ENCODE data around the gene PGRMC2.

The PGRMC2 gene

GRCh38 chr4:128287141-128287870 lies at the start of gene PGRMC2:
Gene PGRMC2 (minus strand): TSS chr4:128287813. CDS start chr4:128287790, 23 bp downstream.
- DNase-seq = no peak

GRCh38 chr4:128335541-128335940 lies 47.9 kb upstream of the PGRMC2 start:
- no peak for DNase-seq

GRCh38 chr4:128334256-128334655 lies 46.6 kb upstream of the PGRMC2 start:
- DNase-seq = no peak

GRCh38 chr4:128333309-128334018 lies 45.9 kb upstream of the PGRMC2 start:
- DNase-seq = no peak

DNA sequence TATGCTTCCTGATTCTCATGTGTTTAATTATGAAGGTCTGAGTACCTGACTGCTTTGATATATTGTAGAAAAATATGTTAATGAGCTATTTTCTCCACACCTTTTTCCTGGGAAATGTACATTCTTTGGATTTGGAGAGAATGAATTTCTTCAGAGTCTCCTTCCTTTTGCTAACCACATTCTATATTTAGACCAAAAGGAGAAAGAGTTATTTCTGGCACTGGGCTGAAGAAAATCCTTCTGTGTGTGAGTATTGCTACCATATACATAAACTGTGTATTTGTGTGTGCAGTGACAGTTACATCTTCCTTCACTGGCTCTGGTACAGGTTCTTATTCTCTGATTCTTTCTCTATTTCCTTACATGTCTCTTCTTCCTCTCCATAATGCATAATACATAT lies 44.5 kb upstream of the PGRMC2 start:
- DNase-seq = no peak

DNA sequence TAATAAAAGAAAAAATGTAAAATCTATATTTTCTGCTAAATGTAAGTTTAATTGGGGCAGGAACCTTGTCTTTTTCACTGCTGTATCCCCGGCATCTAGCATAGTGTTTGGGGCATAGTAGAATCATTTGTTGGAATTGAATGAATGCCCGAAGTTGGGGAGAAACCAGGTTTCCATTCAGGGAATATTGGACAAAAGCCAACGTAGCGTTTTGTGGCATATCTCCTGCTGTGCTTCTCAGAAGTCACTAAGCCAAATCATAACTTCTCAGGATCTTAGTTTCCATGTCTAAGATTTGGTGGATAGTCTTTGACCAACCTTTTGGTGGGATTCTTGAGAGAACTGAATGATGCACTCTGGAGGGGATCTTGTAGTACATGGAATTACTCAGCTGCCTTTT lies 42.0 kb upstream of the PGRMC2 start:
- no peak for DNase-seq

DNA sequence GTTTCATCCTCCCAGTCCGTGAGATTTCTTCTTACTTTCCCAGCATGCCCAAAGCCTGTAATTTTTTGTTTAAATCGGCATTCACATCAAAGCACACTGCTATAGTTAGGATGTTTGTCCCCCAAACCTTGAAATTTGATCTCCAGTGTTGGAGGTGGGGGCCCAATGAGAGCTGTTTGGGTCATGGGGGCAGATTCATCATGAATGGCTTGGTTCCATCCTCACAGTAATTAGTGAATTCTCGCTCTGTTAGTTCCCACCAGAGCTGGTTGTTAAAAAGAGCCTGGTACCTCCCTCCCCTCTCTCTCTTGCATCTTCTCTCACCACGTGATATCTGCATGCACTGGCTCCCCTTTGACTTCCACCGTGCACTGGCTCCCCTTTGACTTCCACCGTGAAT lies 40.5 kb upstream of the PGRMC2 start:
- DNase-seq = no peak

- no peak for DNase-seq
These were observed 35.8 kb upstream of the PGRMC2 start for GRCh38 chr4:128323401-128323800.

- no peak for DNase-seq
These were observed 35.4 kb upstream of the PGRMC2 start for GRCh38 chr4:128322986-128323385.

DNA sequence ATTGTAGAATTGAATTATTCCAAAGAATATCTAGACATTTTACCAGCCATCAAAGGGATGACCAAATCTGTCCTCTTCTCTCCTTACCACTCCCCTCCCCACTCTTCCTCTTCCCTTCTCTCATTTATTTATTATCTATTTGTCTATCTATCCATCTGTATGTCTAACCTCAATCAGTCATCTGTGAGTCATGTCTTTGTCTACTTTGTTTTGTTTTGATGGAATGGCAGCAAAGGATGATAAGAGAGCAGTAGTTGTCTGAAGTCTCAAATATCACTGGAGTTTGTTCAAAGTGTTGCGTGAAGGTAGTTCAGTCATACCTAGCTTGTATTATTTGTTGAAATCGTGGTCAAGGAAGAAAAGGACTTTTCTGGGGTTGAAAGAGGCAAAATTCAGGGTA lies 34.7 kb upstream of the PGRMC2 start:
- no peak for DNase-seq

DNA sequence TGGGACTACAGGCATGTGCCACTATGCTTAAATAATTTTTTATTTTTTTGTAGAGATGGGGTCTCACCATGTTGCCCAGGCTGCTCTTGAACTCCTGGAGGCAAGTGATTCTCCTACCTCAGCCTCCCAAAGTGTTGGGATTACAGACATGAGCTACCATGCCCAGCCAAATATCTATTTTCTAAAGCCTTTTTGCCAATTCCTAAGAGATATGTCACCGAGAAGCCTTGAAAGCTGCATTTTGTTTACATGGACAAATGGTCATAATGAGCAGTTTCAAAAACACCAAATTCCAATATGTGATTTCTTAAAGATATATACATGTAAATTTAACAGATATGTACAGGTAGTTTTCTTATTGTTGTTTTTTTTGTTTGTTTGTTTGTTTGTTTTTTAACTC lies 33.0 kb upstream of the PGRMC2 start:
- DNase-seq = no peak

GRCh38 chr4:128315756-128316520 lies 28.3 kb upstream of the PGRMC2 start:
- no peak for DNase-seq

- no peak for DNase-seq
These were observed 24.2 kb upstream of the PGRMC2 start for GRCh38 chr4:128311659-128312403.

GRCh38 chr4:128310266-128310697 lies 22.7 kb upstream of the PGRMC2 start:
- no peak for DNase-seq

DNA sequence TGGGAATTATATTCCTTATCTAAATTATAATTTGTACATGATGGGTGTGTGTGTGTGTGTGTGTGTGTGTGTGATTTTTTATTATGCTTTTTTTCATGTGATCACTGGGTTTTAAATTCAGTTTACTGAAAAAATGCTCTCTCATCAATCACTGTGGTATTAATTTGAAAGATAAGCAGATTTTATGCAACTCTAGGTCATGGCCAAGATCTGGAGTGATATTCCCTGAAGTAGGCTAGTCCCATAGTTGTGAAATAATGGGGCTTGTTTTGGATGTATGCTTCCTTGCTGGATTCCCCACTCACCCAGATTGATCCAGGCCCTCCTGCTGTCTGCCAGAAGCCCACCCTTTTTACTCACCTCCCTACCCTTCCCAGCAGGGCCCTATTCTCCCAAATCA lies 22.0 kb upstream of the PGRMC2 start:
- DNase-seq = no peak

- DNase-seq = no peak
These were observed 21.4 kb upstream of the PGRMC2 start for GRCh38 chr4:128308986-128309385.

- no peak for DNase-seq
These were observed 19.5 kb upstream of the PGRMC2 start for GRCh38 chr4:128307123-128307571.

- DNase-seq = no peak
These were observed 18.3 kb upstream of the PGRMC2 start for GRCh38 chr4:128305942-128306341.

DNA sequence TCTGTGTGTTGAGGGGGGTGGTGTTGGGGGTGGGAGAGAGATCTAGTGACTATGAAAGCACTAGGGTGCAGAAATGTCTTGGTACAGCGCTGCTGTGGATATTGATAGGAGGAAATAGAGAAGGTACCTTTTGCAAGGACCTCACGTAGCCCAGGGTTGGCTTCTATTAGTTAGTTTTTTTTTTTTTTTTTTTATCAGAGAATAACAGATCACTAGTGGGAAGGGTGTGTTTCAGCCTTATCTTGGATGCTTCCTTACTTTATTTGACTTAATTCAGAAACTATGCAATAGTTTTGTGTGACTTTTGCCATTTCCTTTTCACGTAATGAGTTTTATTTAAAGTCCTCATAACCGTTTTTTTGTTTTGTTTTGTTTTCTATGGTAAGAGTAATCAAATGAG lies 16.4 kb upstream of the PGRMC2 start:
- DNase-seq = no peak

GRCh38 chr4:128303405-128303785 lies 15.8 kb upstream of the PGRMC2 start:
- no peak for DNase-seq

DNA sequence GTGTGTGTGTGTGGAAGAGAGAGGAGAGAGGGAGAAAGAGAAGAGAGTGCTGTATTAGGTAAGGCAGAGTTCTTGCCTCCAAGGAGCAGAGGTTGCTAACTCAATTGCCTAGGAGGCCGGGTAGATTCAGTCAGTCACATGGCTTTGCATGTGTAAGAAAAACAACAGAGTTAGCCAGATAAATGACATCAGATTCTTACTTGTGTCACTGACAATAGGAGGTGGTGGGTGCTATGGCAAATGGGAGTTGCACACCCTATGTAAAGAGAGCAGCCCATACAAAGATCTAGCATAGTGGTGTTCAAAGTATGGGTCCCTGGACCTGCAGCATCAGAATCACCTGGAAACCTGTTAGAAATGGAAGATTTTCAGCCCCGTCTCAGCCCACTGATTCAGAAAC lies 14.4 kb upstream of the PGRMC2 start:
- no peak for DNase-seq

- DNase-seq = no peak
These were observed 12.2 kb upstream of the PGRMC2 start for GRCh38 chr4:128299848-128300247.

DNA sequence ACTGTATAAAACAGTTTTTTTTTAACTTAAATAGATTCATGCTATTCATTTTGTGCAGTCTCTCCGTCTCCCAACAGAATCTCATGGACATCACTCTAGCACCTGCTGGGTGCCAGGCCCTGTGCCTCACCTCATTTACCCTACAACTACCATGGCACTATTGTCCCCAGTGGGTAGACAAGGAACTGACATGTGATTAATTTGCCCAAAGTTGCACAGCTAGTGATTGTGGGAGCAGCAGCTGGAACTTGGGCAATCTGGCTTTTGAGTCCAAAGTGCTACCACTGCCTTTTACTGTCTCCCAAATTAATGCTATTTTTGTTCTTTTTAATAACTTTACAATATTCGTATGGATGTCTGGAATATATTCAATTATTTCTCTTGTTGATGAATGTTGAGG lies 11.2 kb upstream of the PGRMC2 start:
- no peak for DNase-seq
